ENCODE measurements around the gene CD3D. TPM values are rescaled to one million over a fixed set of nuclear protein-coding genes. Genes with fewer than 3 reads are reported as not detected.

Gene CD3D
- total RNA-seq, 1 donor from 2014 or later: 13.8 TPM

GRCh38 chr11:118325283-118325682 is 17.2 kb downstream of the CD3D start:
- H3K4me3 ChIP-seq: no peak overlapping the region
- no peaks in the 10 kb centered on the region for H3K4me1 ChIP-seq
- DNase-seq (ENCODE audit: extremely low spot score in 2 of 2): no peak
- no peaks in the 10 kb centered on the region for H3K36me3 ChIP-seq
- intact Hi-C loops (cut with DNase I): no loop called here
- no peak for TF ChIP-seq POLR2A (IDR thresholded peaks at IDR 0.05)
- TF ChIP-seq CTCF (IDR thresholded peaks at IDR 0.05): no peak
- TF ChIP-seq POLR2AphosphoS5 (IDR thresholded peaks at IDR 0.05; ENCODE audit: insufficient read depth in 1 of 2, low read depth in 1 of 2): no peak
- H3K27ac ChIP-seq: no peak overlapping the region
- no peaks in the 10 kb centered on the region for H3K27me3 ChIP-seq
- H3K9me3 ChIP-seq: no peaks in the 10 kb centered on the region

- no peak overlapping the region for H3K27ac ChIP-seq
- no peaks in the 10 kb centered on the region for H3K9me3 ChIP-seq
- no peak for DNase-seq (ENCODE audit: extremely low spot score in 2 of 2)
- intact Hi-C loops (cut with DNase I): no loop called here
- no peaks in the 10 kb centered on the region for H3K4me1 ChIP-seq
- H3K4me3 ChIP-seq: no peak overlapping the region
- H3K36me3 ChIP-seq: no peaks in the 10 kb centered on the region
- no peaks in the 10 kb centered on the region for H3K27me3 ChIP-seq
- TF ChIP-seq POLR2A (IDR thresholded peaks at IDR 0.05): no peak
- TF ChIP-seq POLR2AphosphoS5 (IDR thresholded peaks at IDR 0.05; ENCODE audit: insufficient read depth in 1 of 2, low read depth in 1 of 2): no peak
- no peak for TF ChIP-seq CTCF (IDR thresholded peaks at IDR 0.05)
Observed at GRCh38 chr11:118322721-118323120, 19.8 kb downstream of the CD3D start.

GRCh38 chr11:118321386-118322082 is 21.0 kb downstream of the CD3D start:
- no peak for DNase-seq (ENCODE audit: extremely low spot score in 2 of 2)
- H3K9me3 ChIP-seq: no peaks in the 10 kb centered on the region
- intact Hi-C loops (cut with DNase I): no loop called here
- no peak for TF ChIP-seq POLR2AphosphoS5 (IDR thresholded peaks at IDR 0.05; ENCODE audit: insufficient read depth in 1 of 2, low read depth in 1 of 2)
- peaks cover 6% of the 10 kb centered on the region for H3K4me1 ChIP-seq
- no peak overlapping the region for H3K4me3 ChIP-seq
- H3K27ac ChIP-seq: no peak overlapping the region
- H3K27me3 ChIP-seq: no peaks in the 10 kb centered on the region
- H3K36me3 ChIP-seq: no peaks in the 10 kb centered on the region

GRCh38 chr11:118320515-118320914 is 22.0 kb downstream of the CD3D start:
- Histone ChIP-seq H3K27ac (no peak overlapping the region), H3K4me1 (peaks cover 16% of the 10 kb centered on the region), H3K36me3 (no peaks in the 10 kb centered on the region), H3K9me3 (no peaks in the 10 kb centered on the region), H3K4me3 (no peak overlapping the region), H3K27me3 (no peaks in the 10 kb centered on the region)
- no peak for DNase-seq (ENCODE audit: extremely low spot score in 2 of 2)
- intact Hi-C loops (cut with DNase I): no loop called here
- TF ChIP-seq POLR2A (IDR thresholded peaks at IDR 0.05) (no peak), POLR2AphosphoS5 (IDR thresholded peaks at IDR 0.05; ENCODE audit: insufficient read depth in 1 of 2, low read depth in 1 of 2) (no peak), CTCF (IDR thresholded peaks at IDR 0.05) (no peak)

- Histone ChIP-seq H3K27me3 (no peaks in the 10 kb centered on the region), H3K27ac (no peak overlapping the region)
- intact Hi-C loops (cut with DNase I): no loop called here
Observed at GRCh38 chr11:118319337-118319707, 23.2 kb downstream of the CD3D start.

More at GRCh38 chr11:118319337-118319707, 23.2 kb downstream of the CD3D start:
- Histone ChIP-seq H3K4me1 (peaks cover 21% of the 10 kb centered on the region), H3K4me3 (no peak overlapping the region), H3K9me3 (no peaks in the 10 kb centered on the region), H3K36me3 (no peaks in the 10 kb centered on the region)
- TF ChIP-seq CTCF (IDR thresholded peaks at IDR 0.05) (no peak), POLR2A (IDR thresholded peaks at IDR 0.05) (no peak), POLR2AphosphoS5 (IDR thresholded peaks at IDR 0.05; ENCODE audit: insufficient read depth in 1 of 2, low read depth in 1 of 2) (no peak)
- no peak for DNase-seq (ENCODE audit: extremely low spot score in 2 of 2)
